BE2C (cell line): ENCODE measurements around the gene OR11L1.

Experiments used
- DNase-seq: peaks from one replicate; pipeline ENCODE4 v3.0.0-alpha.2; 2020
- H3K27me3 ChIP-seq: fragments of 250-450 bp; sonication (Bioruptor Pico); 2 replicates; pipeline ENCODE4 v1.5.1; 2020; ENCODE audit warnings: mild to moderate bottlenecking
- H3K36me3 ChIP-seq: fragments of 250-450 bp; sonication (Bioruptor Pico); 2 replicates; pipeline ENCODE4 v1.5.1; 2020; ENCODE audit warnings: mild to moderate bottlenecking
- H3K4me1 ChIP-seq: fragments of 250-450 bp; sonication (Bioruptor Pico); 2 replicates; pipeline ENCODE4 v1.5.1; 2020
- H3K4me3 ChIP-seq: 2 replicates; pipeline ENCODE4 v1.5.1; 2011; ENCODE audit warnings: low read depth, low read length
- H3K9me3 ChIP-seq: fragments of 250-450 bp; sonication (Bioruptor Pico); 2 replicates; pipeline ENCODE4 v1.5.1; 2020
- CTCF ChIP-seq: IDR thresholded peaks from 2 replicates; pipeline ENCODE4 v1.5.1; 2012; ENCODE audit warnings: mild to moderate bottlenecking, low read depth, low read length

OR11L1 gene

GRCh38 chr1:247848346-247848745 lies 6.7 kb upstream of the OR11L1 start:
- TF ChIP-seq CTCF = no peak
- Histone ChIP-seq H3K36me3 (no peaks in the 10 kb centered on the region), H3K27me3 (no peaks in the 10 kb centered on the region), H3K4me1 (no peaks in the 10 kb centered on the region), H3K4me3 (no peak overlapping the region), H3K9me3 (no peaks in the 10 kb centered on the region)
- DNase-seq = no peak

GRCh38 chr1:247845693-247846017 lies 4.0 kb upstream of the OR11L1 start:
- H3K9me3 ChIP-seq = no peaks in the 10 kb centered on the region
- no peak for TF ChIP-seq CTCF
- H3K4me1 ChIP-seq = no peaks in the 10 kb centered on the region
- H3K27me3 ChIP-seq = no peaks in the 10 kb centered on the region
- H3K36me3 ChIP-seq = no peaks in the 10 kb centered on the region
- H3K4me3 ChIP-seq = no peak overlapping the region
- DNase-seq = no peak

GRCh38 chr1:247845011-247845692 lies 3.5 kb upstream of the OR11L1 start:
- H3K4me1 ChIP-seq = no peaks in the 10 kb centered on the region
- no peak overlapping the region for H3K4me3 ChIP-seq
- H3K27me3 ChIP-seq = no peaks in the 10 kb centered on the region
- H3K36me3 ChIP-seq = no peaks in the 10 kb centered on the region
- no peaks in the 10 kb centered on the region for H3K9me3 ChIP-seq
- TF ChIP-seq CTCF = no peak
- no peak for DNase-seq

GRCh38 chr1:247843411-247843810 lies 1.7 kb upstream of the OR11L1 start:
- no peak for DNase-seq
- no peaks in the 10 kb centered on the region for H3K4me1 ChIP-seq
- no peaks in the 10 kb centered on the region for H3K9me3 ChIP-seq
- H3K4me3 ChIP-seq = no peak overlapping the region
- H3K36me3 ChIP-seq = no peaks in the 10 kb centered on the region
- no peak for TF ChIP-seq CTCF
- no peaks in the 10 kb centered on the region for H3K27me3 ChIP-seq

GRCh38 chr1:247840818-247841217 lies 878 bp downstream of the OR11L1 start:
- Histone ChIP-seq H3K9me3 (no peaks in the 10 kb centered on the region), H3K4me3 (no peak overlapping the region), H3K36me3 (no peaks in the 10 kb centered on the region), H3K4me1 (no peaks in the 10 kb centered on the region), H3K27me3 (no peaks in the 10 kb centered on the region)
- no peak for DNase-seq
- no peak for TF ChIP-seq CTCF

GRCh38 chr1:247833601-247834000 lies 8.1 kb downstream of the OR11L1 start:
- no peaks in the 10 kb centered on the region for H3K27me3 ChIP-seq
- H3K9me3 ChIP-seq = no peaks in the 10 kb centered on the region
- no peaks in the 10 kb centered on the region; the same call in 1 of the 2 replicates for H3K36me3 ChIP-seq
- no peak for TF ChIP-seq CTCF
- no peak overlapping the region for H3K4me3 ChIP-seq
- no peaks in the 10 kb centered on the region for H3K4me1 ChIP-seq
- no peak for DNase-seq
